KMS-11 (cell line): ENCODE data around the gene ACADS.

ENCODE experiments used
- H2AFZ ChIP-seq: fragments of 200-600 bp; sonication (generic); 2 replicates; pipeline ENCODE4 v1.6.1; 2016; ENCODE audit warnings: antibody characterized with exemption, mixed run types, low read depth
- H3K27ac ChIP-seq: fragments of 200-600 bp; sonication (generic); 2 replicates; pipeline ENCODE4 v1.6.1; 2016; ENCODE audit warnings: mild to moderate bottlenecking, mixed run types
- H3K27me3 ChIP-seq: fragments of 200-600 bp; sonication (generic); 2 replicates; pipeline ENCODE4 v1.6.1; 2017; ENCODE audit warnings: mild to moderate bottlenecking, low read depth, mixed run types, moderate library complexity; ENCODE audit not compliant: insufficient read depth
- H3K36me3 ChIP-seq: fragments of 200-600 bp; sonication (generic); 2 replicates; pipeline ENCODE4 v1.6.1; 2017; ENCODE audit warnings: mild to moderate bottlenecking, mixed run types; ENCODE audit not compliant: insufficient read depth
- H3K4me1 ChIP-seq: fragments of 200-600 bp; sonication (generic); 2 replicates; pipeline ENCODE4 v1.6.1; 2016; ENCODE audit warnings: mild to moderate bottlenecking, low read depth, mixed run types; ENCODE audit not compliant: poor library complexity, severe bottlenecking
- H3K4me2 ChIP-seq: fragments of 200-600 bp; sonication (generic); 2 replicates; pipeline ENCODE4 v1.7.0; 2016; ENCODE audit warnings: mild to moderate bottlenecking, mixed run types
- H3K4me3 ChIP-seq: fragments of 200-600 bp; sonication (generic); IDR thresholded peaks from 2 replicates; pipeline ENCODE4 v1.6.1; 2017; ENCODE audit warnings: low read depth, low read length, mixed read lengths; ENCODE audit not compliant: insufficient read depth
- H3K79me2 ChIP-seq: fragments of 200-600 bp; sonication (generic); 2 replicates; pipeline ENCODE4 v1.6.1; 2016; ENCODE audit warnings: low read depth, mixed run types; ENCODE audit not compliant: insufficient read depth
- H3K9ac ChIP-seq: fragments of 200-600 bp; sonication (generic); 2 replicates; pipeline ENCODE4 v1.6.1; 2016; ENCODE audit warnings: mild to moderate bottlenecking, mixed run types
- H4K20me1 ChIP-seq: fragments of 200-600 bp; sonication (generic); 2 replicates; pipeline ENCODE4 v1.6.1; 2016; ENCODE audit warnings: mild to moderate bottlenecking, mixed run types; ENCODE audit not compliant: insufficient read depth
- TF ChIP-seq, protein P1 (sequence below): fragments of 200-600 bp; sonication (generic); conservative IDR thresholded peaks from 2 replicates; pipeline ENCODE4 v1.6.1; 2017; ENCODE audit warnings: low read depth, mild to moderate bottlenecking, antibody characterized with exemption, low read length, moderate library complexity, mixed read lengths

ACADS gene, protein sequence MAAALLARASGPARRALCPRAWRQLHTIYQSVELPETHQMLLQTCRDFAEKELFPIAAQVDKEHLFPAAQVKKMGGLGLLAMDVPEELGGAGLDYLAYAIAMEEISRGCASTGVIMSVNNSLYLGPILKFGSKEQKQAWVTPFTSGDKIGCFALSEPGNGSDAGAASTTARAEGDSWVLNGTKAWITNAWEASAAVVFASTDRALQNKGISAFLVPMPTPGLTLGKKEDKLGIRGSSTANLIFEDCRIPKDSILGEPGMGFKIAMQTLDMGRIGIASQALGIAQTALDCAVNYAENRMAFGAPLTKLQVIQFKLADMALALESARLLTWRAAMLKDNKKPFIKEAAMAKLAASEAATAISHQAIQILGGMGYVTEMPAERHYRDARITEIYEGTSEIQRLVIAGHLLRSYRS

DNA sequence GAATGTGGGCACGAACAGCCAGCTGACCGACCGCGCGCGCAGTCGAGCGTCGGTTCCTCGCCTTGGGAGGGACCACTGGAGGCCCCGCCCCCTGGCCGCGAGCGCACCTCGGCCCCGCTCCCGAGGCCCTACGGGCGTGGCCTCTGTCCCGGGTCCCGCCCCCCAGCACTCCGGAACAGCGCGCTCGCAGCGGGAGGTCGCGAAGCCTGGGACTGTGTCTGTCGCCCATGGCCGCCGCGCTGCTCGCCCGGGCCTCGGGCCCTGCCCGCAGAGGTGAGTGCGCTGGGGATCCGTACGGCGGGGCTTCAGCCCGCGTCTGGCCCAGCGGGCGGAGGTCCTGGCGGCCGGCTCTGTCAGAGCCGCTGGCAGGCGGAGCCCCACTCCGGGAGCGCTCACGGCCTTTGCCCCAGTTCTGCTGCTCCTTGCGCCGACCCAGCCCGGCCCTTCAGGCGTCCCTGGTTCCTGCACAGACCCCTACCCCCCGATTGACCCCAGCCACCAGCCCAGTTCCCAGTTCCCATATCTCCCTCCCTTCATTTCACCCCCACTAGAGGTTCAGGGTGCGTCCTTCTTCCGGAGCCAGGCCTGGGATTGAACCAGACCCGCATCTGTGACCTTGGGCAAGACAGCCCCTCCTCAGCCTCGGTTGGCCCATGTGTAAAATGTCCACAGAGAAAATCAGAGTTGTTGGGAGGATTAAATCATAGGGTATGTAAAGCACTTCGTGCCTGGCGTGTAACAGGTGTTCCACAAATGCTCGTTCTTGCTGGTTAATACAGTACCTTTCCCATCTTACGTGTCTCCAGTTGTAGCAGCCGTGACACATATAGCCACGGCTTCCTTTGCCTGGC is at the start of gene ACADS:
TSS of gene ACADS (plus strand) at position 168 of the 851 bp plus-strand sequence. CDS start at position 228, 60 bp downstream.
- TF ChIP-seq, protein P1, sequence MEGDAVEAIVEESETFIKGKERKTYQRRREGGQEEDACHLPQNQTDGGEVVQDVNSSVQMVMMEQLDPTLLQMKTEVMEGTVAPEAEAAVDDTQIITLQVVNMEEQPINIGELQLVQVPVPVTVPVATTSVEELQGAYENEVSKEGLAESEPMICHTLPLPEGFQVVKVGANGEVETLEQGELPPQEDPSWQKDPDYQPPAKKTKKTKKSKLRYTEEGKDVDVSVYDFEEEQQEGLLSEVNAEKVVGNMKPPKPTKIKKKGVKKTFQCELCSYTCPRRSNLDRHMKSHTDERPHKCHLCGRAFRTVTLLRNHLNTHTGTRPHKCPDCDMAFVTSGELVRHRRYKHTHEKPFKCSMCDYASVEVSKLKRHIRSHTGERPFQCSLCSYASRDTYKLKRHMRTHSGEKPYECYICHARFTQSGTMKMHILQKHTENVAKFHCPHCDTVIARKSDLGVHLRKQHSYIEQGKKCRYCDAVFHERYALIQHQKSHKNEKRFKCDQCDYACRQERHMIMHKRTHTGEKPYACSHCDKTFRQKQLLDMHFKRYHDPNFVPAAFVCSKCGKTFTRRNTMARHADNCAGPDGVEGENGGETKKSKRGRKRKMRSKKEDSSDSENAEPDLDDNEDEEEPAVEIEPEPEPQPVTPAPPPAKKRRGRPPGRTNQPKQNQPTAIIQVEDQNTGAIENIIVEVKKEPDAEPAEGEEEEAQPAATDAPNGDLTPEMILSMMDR: no peak
- H3K36me3 ChIP-seq: no peaks in the 10 kb centered on the region
- no peaks in the 10 kb centered on the region for H3K4me1 ChIP-seq
- H3K79me2 ChIP-seq: no peaks in the 10 kb centered on the region
- no peak within 1 kb of the TSS for H3K27ac ChIP-seq
- H3K9ac ChIP-seq: no peak within 1 kb of the TSS
- no peak within 1 kb of the TSS for H3K4me3 ChIP-seq
- H4K20me1 ChIP-seq: no peaks in the 10 kb centered on the region
- H2AFZ ChIP-seq: no peak within 1 kb of the TSS
- no peaks in the 10 kb centered on the region for H3K27me3 ChIP-seq
- no peak within 1 kb of the TSS for H3K4me2 ChIP-seq

DNA sequence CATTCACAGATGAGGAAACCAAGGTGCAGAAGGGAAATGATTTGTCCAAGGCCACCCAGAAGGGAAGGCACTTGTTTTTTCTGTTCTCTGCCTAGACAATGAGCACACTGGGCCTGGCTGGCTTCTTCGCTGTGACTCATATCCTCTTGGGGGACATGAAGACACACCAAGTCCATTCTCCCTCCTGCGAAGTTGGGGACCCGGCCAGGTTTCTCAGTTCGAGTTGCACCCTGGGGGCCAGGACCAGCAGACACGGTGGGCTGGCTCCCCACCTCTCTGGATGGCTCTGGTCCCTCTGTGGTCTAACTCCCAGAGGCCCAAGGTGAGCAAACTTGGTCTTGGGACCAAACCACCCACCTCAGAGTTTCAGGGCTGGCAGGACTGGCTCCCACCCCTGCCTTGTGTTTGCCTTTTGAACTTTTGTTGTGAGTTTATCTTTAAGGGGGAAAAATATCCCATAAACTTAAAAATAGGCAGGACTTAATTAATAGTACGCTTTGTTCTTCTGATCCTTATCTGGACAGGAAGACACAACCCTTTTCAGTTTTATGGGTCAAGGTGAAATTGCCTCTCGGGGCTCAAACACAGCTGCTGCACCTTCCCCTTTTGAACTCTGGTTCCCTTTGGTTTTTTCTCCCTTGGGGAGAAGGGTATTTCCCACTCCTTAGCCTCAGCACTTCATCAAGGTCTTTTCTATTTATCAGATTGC is 47.7 kb upstream of the ACADS start:
- H3K4me1 ChIP-seq: no peaks in the 10 kb centered on the region
- no peak overlapping the region for H3K27ac ChIP-seq
- no peak overlapping the region for H3K9ac ChIP-seq
- H3K79me2 ChIP-seq: no peaks in the 10 kb centered on the region
- TF ChIP-seq, protein P1: no peak
- H3K27me3 ChIP-seq: no peaks in the 10 kb centered on the region
- H3K4me3 ChIP-seq: no peak overlapping the region
- H4K20me1 ChIP-seq: no peaks in the 10 kb centered on the region
- H3K4me2 ChIP-seq: no peak overlapping the region
- H3K36me3 ChIP-seq: no peaks in the 10 kb centered on the region
- H2AFZ ChIP-seq: no peak overlapping the region

DNA sequence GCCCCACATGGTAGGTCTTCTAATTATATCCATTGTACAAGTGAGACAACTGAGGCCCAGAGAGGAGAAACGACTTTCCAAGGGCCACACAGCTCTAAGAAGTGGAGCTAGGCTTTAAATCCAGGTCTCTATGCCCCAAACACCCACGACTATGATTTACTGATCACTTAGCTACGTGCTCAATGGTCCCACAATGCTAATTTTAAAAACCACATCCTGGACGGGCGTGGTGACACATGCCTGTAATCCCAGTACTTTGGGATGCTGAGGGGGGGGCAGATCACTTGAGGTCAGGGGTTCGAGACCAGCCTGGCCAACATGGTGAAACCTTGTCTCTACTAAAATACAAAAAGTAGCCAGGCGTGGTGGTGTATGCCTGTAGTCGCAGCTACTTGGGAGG is 47.1 kb upstream of the ACADS start:
- no peaks in the 10 kb centered on the region for H3K79me2 ChIP-seq
- no peak overlapping the region for H3K4me2 ChIP-seq
- TF ChIP-seq, protein P1: no peak
- H3K27me3 ChIP-seq: no peaks in the 10 kb centered on the region
- H2AFZ ChIP-seq: no peak overlapping the region
- H3K9ac ChIP-seq: no peak overlapping the region
- H3K4me1 ChIP-seq: peaks cover 4% of the 10 kb centered on the region
- H3K4me3 ChIP-seq: no peak overlapping the region
- no peaks in the 10 kb centered on the region for H3K36me3 ChIP-seq
- no peaks in the 10 kb centered on the region for H4K20me1 ChIP-seq
- H3K27ac ChIP-seq: no peak overlapping the region

DNA sequence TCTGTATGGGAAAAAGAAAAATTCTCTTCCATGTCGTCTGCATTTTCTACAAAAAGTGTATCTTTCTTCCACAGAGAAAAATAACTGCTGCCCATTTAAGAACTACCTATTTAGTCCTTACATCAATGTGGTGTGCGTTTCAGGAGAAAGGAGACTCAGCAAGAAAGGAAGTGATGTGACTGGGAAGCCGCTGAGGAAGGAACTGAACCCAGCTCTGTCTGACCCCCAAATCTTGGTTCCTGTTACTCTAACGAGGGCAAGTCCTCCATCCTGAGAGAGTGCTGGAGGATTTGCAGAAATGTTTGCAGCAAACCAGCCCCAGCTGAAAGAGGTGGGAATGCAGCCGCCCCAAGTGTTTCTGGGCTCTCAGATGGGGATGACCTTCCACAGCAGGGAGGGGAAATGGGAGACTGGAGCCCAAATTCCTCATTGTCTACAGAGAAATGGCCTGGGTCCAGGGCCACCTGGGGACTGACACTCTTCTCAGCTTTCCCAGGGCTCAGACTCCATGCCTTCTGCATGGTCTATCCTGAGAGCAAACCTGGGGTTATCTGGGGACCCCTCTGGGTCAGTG is 45.4 kb upstream of the ACADS start:
- Histone ChIP-seq H3K9ac (no peak overlapping the region), H3K36me3 (no peaks in the 10 kb centered on the region), H4K20me1 (no peaks in the 10 kb centered on the region), H3K27me3 (no peaks in the 10 kb centered on the region), H2AFZ (no peak overlapping the region), H3K4me3 (no peak overlapping the region), H3K4me2 (no peak overlapping the region), H3K79me2 (no peaks in the 10 kb centered on the region), H3K4me1 (peaks cover 18% of the 10 kb centered on the region), H3K27ac (no peak overlapping the region)
- TF ChIP-seq, protein P1: no peak
